Hematopoietic multipotent progenitor cell treated with erythropoietin and hydrocortisone succinate and interleukin-3 and kit ligand, for 15 days (in vitro differentiated cells): ENCODE results near the gene MEIS2.

Experiments
- DNase-seq: peaks from one replicate; pipeline ENCODE4 v3.0.0-alpha.2; 2015; ENCODE audit warnings: low spot score

Gene MEIS2

GRCh38 chr15:36964626-36965025, 135.7 kb downstream of the MEIS2 start:
- no peak for DNase-seq

GRCh38 chr15:36961956-36962355, 138.4 kb downstream of the MEIS2 start:
- DNase-seq, result no peak

GRCh38 chr15:36960947-36961227, 139.5 kb downstream of the MEIS2 start:
- DNase-seq, result no peak

- no peak for DNase-seq
These were observed 140.0 kb downstream of the MEIS2 start for GRCh38 chr15:36960179-36960946.

- no peak for DNase-seq
These were observed 140.6 kb downstream of the MEIS2 start for GRCh38 chr15:36959746-36960145.

GRCh38 chr15:36958606-36959005, 141.7 kb downstream of the MEIS2 start:
- DNase-seq, result no peak

- no peak for DNase-seq
These were observed 145.9 kb downstream of the MEIS2 start for GRCh38 chr15:36954486-36954885.

- DNase-seq, result no peak
These were observed 147.0 kb downstream of the MEIS2 start for GRCh38 chr15:36953346-36953745.

GRCh38 chr15:36951731-36952247, 148.6 kb downstream of the MEIS2 start:
- DNase-seq, result no peak

GRCh38 chr15:36950371-36950770, 150.0 kb downstream of the MEIS2 start:
- DNase-seq, result no peak

- no peak for DNase-seq
These were observed 151.4 kb downstream of the MEIS2 start for GRCh38 chr15:36948982-36949381.

GRCh38 chr15:36947035-36947719, 153.2 kb downstream of the MEIS2 start:
- DNase-seq, result no peak

GRCh38 chr15:36944442-36944841, 155.9 kb downstream of the MEIS2 start:
- DNase-seq, result no peak

GRCh38 chr15:36943508-36944361, 156.6 kb downstream of the MEIS2 start:
- DNase-seq, result no peak

- no peak for DNase-seq
These were observed 158.0 kb downstream of the MEIS2 start for GRCh38 chr15:36942248-36942827.

- no peak for DNase-seq
These were observed 158.6 kb downstream of the MEIS2 start for GRCh38 chr15:36941798-36942197.

GRCh38 chr15:36940636-36941260, 159.6 kb downstream of the MEIS2 start:
- DNase-seq, result no peak

- DNase-seq, result no peak
These were observed 160.1 kb downstream of the MEIS2 start for GRCh38 chr15:36940219-36940618.

GRCh38 chr15:36938764-36939163, 161.6 kb downstream of the MEIS2 start:
- no peak for DNase-seq

- DNase-seq, result no peak
These were observed 162.2 kb downstream of the MEIS2 start for GRCh38 chr15:36938131-36938530.

- DNase-seq, result no peak
These were observed 163.7 kb downstream of the MEIS2 start for GRCh38 chr15:36936613-36937012.
